ENCODE data around the gene EFCAB8.

EFCAB8 gene

DNA sequence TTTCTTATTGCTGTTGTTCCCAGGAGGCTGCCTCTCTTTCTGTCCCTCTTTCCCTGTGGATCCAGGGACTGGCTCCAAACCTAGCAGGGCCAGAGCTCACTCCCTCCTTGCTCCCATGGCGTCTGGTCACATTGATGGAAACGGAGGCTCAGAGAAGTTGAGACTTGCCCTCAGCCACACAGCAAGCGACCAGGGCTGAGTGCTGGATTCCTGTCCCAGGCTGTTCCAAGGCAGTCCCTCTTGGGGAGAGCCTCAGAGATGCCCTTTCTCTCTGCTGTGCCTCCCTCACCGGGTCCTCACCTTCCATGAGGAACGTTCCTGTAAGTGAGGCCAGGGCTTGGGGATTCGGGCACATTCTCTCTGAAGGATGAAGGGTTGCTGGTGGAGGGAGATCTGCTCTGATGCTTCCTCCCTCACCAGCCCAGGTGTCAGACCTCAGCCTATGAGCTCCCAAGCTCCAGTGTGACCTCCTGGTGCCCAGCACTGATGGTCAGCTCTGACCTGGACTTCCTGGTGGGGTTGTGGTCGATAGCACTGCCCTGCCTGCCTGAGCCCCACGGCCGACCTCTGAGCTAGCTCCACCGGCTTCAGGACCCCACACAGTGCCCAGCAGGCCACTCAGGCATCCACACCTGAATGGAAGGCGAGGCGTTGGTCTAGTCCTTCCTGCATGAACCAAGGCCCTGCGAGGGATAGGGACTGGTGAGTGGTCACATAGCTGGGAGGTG, 118.7 kb downstream of the EFCAB8 start:
- no peak for DNase-seq (ENCODE audit: low spot score)
- TF ChIP-seq, protein P1, sequence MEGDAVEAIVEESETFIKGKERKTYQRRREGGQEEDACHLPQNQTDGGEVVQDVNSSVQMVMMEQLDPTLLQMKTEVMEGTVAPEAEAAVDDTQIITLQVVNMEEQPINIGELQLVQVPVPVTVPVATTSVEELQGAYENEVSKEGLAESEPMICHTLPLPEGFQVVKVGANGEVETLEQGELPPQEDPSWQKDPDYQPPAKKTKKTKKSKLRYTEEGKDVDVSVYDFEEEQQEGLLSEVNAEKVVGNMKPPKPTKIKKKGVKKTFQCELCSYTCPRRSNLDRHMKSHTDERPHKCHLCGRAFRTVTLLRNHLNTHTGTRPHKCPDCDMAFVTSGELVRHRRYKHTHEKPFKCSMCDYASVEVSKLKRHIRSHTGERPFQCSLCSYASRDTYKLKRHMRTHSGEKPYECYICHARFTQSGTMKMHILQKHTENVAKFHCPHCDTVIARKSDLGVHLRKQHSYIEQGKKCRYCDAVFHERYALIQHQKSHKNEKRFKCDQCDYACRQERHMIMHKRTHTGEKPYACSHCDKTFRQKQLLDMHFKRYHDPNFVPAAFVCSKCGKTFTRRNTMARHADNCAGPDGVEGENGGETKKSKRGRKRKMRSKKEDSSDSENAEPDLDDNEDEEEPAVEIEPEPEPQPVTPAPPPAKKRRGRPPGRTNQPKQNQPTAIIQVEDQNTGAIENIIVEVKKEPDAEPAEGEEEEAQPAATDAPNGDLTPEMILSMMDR (IDR thresholded peaks at IDR 0.05; ENCODE audit: borderline replicate concordance, control extremely low read depth, extremely low read depth, insufficient read depth, missing control alignments), result no peak
- in situ Hi-C loops (cut with MboI; ENCODE audit: low sequenced_read_pairs, unreplicated experiment), result no loop called here

DNA sequence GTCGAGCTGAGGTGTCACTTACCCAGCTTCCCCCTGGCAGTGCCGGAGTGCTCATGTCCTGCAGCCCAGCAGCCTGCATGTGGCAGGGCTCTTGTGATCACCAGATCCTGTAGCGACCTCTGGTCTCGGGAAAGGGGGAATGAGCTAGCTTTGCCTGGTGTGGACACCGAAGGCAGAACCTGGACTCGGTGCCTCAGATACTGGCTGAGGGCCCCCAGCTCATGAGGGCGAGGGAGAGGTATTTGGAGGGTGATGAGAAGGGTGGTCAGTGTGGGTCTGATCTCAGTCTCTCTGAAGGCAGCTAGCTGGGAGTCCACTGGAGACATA, 119.2 kb downstream of the EFCAB8 start:
- in situ Hi-C loops (cut with MboI; ENCODE audit: low sequenced_read_pairs, unreplicated experiment), result no loop called here
- no peak for DNase-seq (ENCODE audit: low spot score)
- TF ChIP-seq, protein P1 (IDR thresholded peaks at IDR 0.05; ENCODE audit: borderline replicate concordance, control extremely low read depth, extremely low read depth, insufficient read depth, missing control alignments), result no peak

GRCh38 chr20:32979201-32979998, 120.7 kb downstream of the EFCAB8 start:
- in situ Hi-C loops (cut with MboI; ENCODE audit: low sequenced_read_pairs, unreplicated experiment), result no loop called here
- TF ChIP-seq, protein P1 (IDR thresholded peaks at IDR 0.05; ENCODE audit: borderline replicate concordance, control extremely low read depth, extremely low read depth, insufficient read depth, missing control alignments), result no peak
- DNase-seq (ENCODE audit: low spot score), result no peak

DNA sequence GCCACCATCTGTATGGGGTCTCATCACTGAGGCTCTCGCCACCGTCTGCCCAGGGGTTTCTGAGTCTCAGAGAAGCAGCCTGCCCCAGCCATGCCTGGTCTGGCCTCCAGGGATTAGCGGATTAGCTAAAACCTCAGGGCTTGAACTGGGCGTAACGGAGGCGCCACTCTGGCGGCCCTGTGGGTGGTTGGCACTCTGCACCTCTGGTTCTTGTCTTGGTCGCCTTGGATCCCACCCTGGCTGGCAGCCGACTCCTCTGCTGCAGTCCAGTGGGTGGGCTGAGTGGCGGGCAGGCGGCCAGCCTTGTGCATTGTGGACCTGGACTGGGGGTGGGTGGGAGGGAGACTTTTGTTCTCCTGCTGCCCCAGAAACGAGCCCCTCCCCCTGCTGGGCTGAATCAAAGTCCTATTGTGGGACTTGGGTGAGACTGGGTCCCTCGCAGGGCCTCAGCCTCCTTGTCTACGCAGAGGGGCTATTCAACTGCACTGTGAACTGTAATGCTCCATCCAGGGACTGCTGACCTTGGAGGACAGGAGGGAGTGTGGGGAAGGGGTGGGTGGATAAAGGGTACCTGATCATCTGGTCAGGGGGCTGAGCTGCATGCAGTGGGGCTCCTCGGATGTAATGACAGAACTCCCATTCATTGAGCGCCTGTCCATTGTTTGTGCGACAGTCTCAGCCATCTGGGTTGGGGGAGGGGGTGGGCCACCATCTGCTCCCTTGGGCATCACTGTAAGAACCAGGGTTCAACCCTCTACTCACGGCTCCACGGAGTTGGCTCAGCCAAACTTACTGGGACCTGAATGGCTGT, 121.6 kb downstream of the EFCAB8 start:
- TF ChIP-seq, protein P1 (IDR thresholded peaks at IDR 0.05; ENCODE audit: borderline replicate concordance, control extremely low read depth, extremely low read depth, insufficient read depth, missing control alignments), result no peak
- no peak for DNase-seq (ENCODE audit: low spot score)
- in situ Hi-C loops (cut with MboI; ENCODE audit: low sequenced_read_pairs, unreplicated experiment), result no loop called here

- in situ Hi-C loops (cut with MboI; ENCODE audit: low sequenced_read_pairs, unreplicated experiment), result no loop called here
- no peak for DNase-seq (ENCODE audit: low spot score)
- TF ChIP-seq, protein P1 (IDR thresholded peaks at IDR 0.05; ENCODE audit: borderline replicate concordance, control extremely low read depth, extremely low read depth, insufficient read depth, missing control alignments), result no peak
Measured at GRCh38 chr20:32980990-32981389, 122.3 kb downstream of the EFCAB8 start.
